Immature natural killer cell (primary cell): Measurements from ENCODE around the gene SZRD1. TPM values are rescaled to one million over a fixed set of nuclear protein-coding genes. Genes with fewer than 3 reads are reported as not detected.

Experiments
- DNase-seq, 3 donors: peaks; one replicate each; pipeline ENCODE4 v3.0.0; 2022; ENCODE audit warnings: mixed read lengths in 1 of 3
- H3K27ac Mint-ChIP-seq, 6 donors: one replicate each; pipeline ENCODE4 v1.8.0; 2020; ENCODE audit warnings: mixed read lengths in 6 of 6, mild to moderate bottlenecking in 5 of 6, inconsistent platforms in 4 of 6, moderate library complexity in 3 of 6
- H3K27me3 Mint-ChIP-seq, 3 donors: one replicate each; pipeline ENCODE4 v1.8.0; 2020 to 2021; ENCODE audit warnings: low read depth in 3 of 3, mild to moderate bottlenecking in 3 of 3, mixed read lengths in 3 of 3, moderate library complexity in 3 of 3, inconsistent platforms in 1 of 3
- H3K36me3 Mint-ChIP-seq, 3 donors: one replicate each; pipeline ENCODE4 v1.8.0; 2020; ENCODE audit warnings: mixed read lengths in 3 of 3, inconsistent platforms in 2 of 3, mild to moderate bottlenecking in 2 of 3
- H3K4me1 Mint-ChIP-seq, 2 donors: one replicate each; pipeline ENCODE4 v1.8.0; 2020; ENCODE audit warnings: inconsistent platforms in 2 of 2, mild to moderate bottlenecking in 2 of 2, mixed read lengths in 2 of 2, moderate library complexity in 1 of 2
- H3K4me3 Mint-ChIP-seq, 5 donors: one replicate each; pipeline ENCODE4 v1.8.0; 2020; ENCODE audit warnings: mild to moderate bottlenecking in 5 of 5, mixed read lengths in 5 of 5, inconsistent platforms in 3 of 5, moderate library complexity in 3 of 5
- H3K9me3 Mint-ChIP-seq, 6 donors: one replicate each; pipeline ENCODE4 v1.8.0; 2020; ENCODE audit warnings: mild to moderate bottlenecking in 6 of 6, mixed read lengths in 6 of 6, inconsistent platforms in 4 of 6, moderate library complexity in 3 of 6
- polyA plus RNA-seq, 3 donors: library from polyadenylated mRNA; unstranded; fragments of 300-500 nt; fragmentation: Illumina TruSeq; gene quantifications; one replicate each; pipeline ENCODE4 v1.2.3, GENCODE V29; 2021

SZRD1 gene
- polyA plus RNA-seq, 3 donors from 2014 or later = 55.8 to 81.5 (median 80.7) TPM

DNA sequence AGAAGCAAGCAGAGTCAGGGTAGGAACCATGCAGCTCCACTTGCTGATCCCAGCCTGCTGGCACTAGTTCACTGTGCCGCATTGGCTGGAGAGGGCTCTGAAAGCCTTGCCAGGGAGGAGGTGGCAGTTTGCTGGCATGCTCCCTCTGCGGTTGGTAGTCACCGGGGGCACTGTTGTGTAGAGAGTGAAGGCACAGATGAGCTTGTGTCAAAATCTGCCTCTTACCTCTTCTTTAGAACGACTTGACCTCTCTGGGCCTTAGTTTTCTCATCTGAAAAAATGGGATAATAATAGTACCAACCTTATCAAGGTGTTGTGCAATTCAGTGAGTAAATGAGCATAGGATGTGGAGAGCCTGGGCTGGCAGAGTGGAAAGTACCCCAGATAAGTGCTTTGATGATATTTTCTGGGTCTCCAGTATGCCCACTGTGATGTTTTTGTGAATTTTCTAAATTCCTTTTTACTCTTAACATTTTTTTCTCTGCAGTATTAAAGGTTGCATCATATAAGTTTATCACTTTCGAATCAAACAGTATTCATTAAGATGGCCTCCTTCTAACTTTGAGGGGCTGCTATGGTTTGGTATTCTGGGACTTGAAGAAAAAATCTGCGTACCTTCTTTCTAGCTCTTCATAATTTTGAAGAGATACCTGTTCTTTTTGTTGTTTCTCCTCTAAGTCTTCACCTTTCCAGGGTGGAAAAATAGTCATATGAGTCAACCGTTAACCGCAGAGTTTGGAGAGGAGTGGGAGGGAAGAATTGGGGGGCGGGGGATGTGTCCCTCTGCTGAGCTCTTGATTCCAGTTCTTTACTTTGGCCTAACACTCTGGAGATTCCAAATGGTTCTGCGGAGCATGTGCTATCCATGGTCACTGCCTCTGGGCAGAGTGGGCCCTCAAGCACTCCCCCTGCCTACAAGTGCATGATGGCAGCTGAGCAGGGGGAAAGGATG, 26.8 kb downstream of the SZRD1 start:
- no peak overlapping the region for H3K4me3 Mint-ChIP-seq
- H3K27ac Mint-ChIP-seq = peak overlapping the region in 3 of 6 donors; percentile 50 to 73 (median 53)

DNA sequence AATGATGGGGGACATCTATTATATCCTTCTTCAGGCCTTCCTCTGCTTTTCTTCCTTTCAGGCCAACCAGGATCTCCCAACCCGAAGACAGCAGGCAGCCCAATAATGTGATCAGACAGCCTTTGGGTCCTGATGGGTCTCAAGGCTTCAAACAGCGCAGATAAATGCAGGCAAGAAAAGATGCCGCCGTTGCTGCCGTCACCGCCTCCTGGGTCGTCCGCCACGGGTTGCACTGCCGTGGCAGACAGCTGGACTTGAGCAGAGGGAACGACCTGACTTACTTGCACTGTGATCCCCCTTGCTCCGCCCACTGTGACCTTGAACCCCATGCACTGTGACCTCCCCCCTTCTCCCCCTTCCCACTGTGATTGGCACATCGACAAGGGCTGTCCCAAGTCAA, 27.9 kb downstream of the SZRD1 start:
- H3K27ac Mint-ChIP-seq = no peak overlapping the region
- no peaks in the 10 kb centered on the region for H3K9me3 Mint-ChIP-seq
- H3K36me3 Mint-ChIP-seq = peaks cover 4 to 22% (median 7%) of the 10 kb centered on the region in 3 donors
- DNase-seq = no peak
- no peak overlapping the region for H3K4me3 Mint-ChIP-seq
- peaks cover 5 to 11% (median 11%) of the 10 kb centered on the region in 3 donors for H3K27me3 Mint-ChIP-seq
- H3K4me1 Mint-ChIP-seq = peaks cover 38 to 43% of the 10 kb centered on the region in 2 donors

More for the DNA sequence above, 26.8 kb downstream of the SZRD1 start:
- Mint-ChIP-seq H3K27me3 (peaks cover 2 to 11% (median 10%) of the 10 kb centered on the region in 3 donors), H3K9me3 (no peaks in the 10 kb centered on the region), H3K4me1 (peaks cover 43 to 49% of the 10 kb centered on the region in 2 donors), H3K36me3 (peaks cover 4 to 18% (median 7%) of the 10 kb centered on the region in 3 donors)
- no peak for DNase-seq

DNA sequence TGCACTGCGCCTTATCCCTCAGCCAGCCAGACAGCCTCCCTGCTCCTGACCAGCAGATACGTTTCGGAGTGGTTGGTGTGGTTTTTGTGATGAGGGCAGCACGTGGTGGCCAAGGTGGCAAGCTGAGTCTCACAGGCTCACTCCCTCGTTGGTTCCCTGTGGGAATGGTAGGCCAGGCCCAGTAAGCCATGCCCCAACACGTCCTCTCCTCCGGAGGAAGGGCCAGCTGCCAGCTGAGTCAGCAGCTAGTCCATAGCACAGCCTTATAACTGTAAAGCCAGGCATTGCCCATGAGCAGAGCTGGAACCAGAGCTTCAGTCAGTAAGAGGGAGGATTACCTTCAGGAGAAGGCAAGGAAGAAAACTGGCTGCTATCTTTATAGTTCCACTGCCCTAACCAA, 29.5 kb downstream of the SZRD1 start:
- Mint-ChIP-seq H3K4me1 (peaks cover 22 to 27% of the 10 kb centered on the region in 2 donors), H3K27me3 (peaks cover 7 to 11% (median 9%) of the 10 kb centered on the region in 3 donors), H3K4me3 (no peak overlapping the region), H3K36me3 (peaks cover 4 to 22% (median 7%) of the 10 kb centered on the region in 3 donors), H3K27ac (peak overlapping the region in 2 of 6 donors; percentile 24 to 34), H3K9me3 (no peaks in the 10 kb centered on the region)
- no peak for DNase-seq

DNA sequence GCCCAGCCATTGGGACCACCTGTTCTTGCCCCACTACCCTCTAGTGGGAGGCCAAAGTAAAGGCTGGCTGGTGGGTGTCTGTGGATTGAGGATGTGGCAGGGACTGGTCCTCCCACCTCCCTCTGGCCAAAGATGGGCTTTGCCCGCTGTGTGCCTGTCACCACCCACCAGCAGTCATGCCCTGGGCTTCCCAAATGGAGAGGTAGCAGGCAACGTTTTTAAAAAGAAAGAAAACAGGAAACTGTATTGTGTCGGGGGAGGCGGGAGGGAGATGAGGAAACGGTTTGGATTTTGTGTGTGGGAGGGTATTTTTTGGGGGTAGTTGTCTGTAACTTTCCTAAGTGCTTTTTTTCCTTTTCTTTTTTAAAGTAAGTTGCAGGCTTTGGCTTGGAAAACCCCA, 30.1 kb downstream of the SZRD1 start:
- peak overlapping the region in 2 of 6 donors; percentile 24 to 78 for H3K27ac Mint-ChIP-seq
- H3K4me3 Mint-ChIP-seq = no peak overlapping the region
- peaks cover 17 to 22% of the 10 kb centered on the region in 2 donors for H3K4me1 Mint-ChIP-seq
- H3K9me3 Mint-ChIP-seq = no peaks in the 10 kb centered on the region
- no peak for DNase-seq
- H3K36me3 Mint-ChIP-seq = peaks cover 4 to 22% (median 7%) of the 10 kb centered on the region in 3 donors
- peaks cover 7 to 11% (median 9%) of the 10 kb centered on the region in 3 donors for H3K27me3 Mint-ChIP-seq

DNA sequence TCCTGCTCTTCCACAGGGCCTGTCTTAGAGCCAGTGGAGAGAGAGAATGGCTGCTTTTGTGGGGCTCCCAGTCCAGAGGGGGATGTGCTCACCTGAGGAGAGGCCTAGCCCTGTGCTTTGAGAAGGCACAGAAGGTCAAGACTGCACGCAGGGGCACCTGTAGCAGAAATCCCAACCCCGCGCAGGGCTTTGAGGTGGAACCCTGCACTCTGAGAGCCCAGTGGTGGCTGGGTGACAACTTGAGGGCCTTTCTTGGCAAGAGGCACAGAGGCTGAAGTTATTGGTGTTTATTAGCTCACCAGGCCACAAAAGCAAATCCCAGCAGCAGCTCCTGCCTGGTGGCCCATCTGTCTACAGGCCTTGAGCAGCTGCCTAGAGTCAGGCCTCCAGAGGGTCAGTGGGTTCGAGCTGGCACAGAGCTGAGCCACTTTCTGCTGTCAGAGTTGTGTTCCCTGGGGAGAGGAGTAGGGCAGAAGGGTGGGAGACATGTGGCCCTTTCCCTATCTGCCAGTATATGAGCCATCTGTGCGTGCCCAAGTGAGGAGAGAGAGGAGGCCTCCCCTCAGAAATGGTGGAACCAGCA, 31.4 kb downstream of the SZRD1 start:
- Mint-ChIP-seq H3K27me3 (peaks cover 4 to 7% (median 6%) of the 10 kb centered on the region in 3 donors), H3K9me3 (no peaks in the 10 kb centered on the region), H3K4me3 (no peak overlapping the region), H3K27ac (peak overlapping the region in 4 of 6 donors; percentile 9 to 64 (median 23)), H3K4me1 (peaks cover 4 to 9% of the 10 kb centered on the region in 2 donors), H3K36me3 (peaks cover 4 to 14% (median 7%) of the 10 kb centered on the region in 3 donors)
- no peak for DNase-seq

DNA sequence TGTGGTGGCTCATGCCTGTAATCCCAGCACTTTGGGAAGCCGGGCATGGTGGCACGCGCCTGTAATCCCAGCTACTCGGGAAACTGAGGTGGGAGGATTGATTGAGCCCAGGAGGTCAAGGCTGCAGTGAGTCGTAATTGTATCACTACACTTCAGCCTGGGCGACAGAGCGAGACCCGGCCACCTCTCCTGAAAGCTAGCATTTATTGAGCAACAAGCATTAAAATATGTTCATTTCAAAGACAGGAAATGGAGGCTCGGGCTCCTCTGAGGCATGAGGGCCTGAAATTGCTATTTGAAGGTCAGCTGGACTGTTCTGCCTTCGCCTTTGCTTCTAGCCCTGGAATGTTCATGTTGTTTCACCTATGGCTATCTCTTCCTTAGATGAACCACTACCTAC, 35.7 kb downstream of the SZRD1 start:
- Mint-ChIP-seq H3K27ac (no peak overlapping the region), H3K9me3 (no peaks in the 10 kb centered on the region), H3K36me3 (peaks cover 0 to 4% (median 0%) of the 10 kb centered on the region in 3 donors), H3K4me3 (no peak overlapping the region), H3K4me1 (no peaks in the 10 kb centered on the region), H3K27me3 (peaks cover 5 to 11% (median 10%) of the 10 kb centered on the region in 3 donors)
- DNase-seq = no peak

DNA sequence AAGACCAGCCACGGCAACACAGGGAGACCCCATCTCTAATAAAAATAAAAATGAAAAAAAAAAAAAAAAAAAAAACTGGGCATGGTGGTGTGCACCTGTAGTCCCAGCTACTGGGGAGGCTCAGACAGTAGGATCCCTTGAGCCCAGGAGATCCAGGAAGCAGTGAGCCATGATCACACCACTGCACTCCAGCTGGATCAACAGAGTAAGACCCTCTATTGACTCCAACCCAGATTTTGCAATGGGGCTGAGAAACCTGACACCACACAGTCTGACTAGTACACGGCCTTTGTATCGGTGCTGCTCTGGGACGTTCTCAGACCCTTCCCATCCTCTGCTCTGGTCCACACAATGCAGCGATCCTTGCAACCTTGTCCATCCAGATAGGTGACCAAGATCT, 38.4 kb downstream of the SZRD1 start:
- no peaks in the 10 kb centered on the region for H3K9me3 Mint-ChIP-seq
- DNase-seq = no peak
- peaks cover 4 to 10% (median 4%) of the 10 kb centered on the region in 3 donors for H3K27me3 Mint-ChIP-seq
- peak overlapping the region in 1 of 6 donors; percentile 57 for H3K27ac Mint-ChIP-seq
- H3K36me3 Mint-ChIP-seq = no peaks in the 10 kb centered on the region
- no peaks in the 10 kb centered on the region for H3K4me1 Mint-ChIP-seq
- no peak overlapping the region for H3K4me3 Mint-ChIP-seq

DNA sequence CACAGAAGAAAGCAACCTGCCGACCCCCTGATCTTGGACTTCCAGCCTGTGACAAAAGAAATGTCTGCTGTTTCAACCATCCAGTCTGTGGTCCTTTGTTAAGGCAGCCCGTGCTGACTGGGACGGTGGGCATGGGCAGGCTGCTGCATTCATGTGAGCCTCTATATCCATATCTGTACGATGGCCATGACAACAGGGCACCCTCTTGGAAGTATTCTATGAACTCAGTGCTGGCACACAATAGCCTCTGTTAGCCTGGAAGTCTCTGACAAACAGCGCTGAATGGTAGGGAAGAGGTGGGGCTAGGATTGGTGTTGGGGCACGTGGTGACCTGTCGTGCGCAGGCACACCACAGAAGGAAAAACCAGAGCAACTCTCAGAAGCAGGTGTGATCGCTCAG, 39.8 kb downstream of the SZRD1 start:
- DNase-seq = no peak
- peaks cover 4 to 6% (median 4%) of the 10 kb centered on the region in 3 donors for H3K27me3 Mint-ChIP-seq
- no peaks in the 10 kb centered on the region for H3K4me1 Mint-ChIP-seq
- H3K4me3 Mint-ChIP-seq = no peak overlapping the region
- no peaks in the 10 kb centered on the region for H3K9me3 Mint-ChIP-seq
- peaks cover 0 to 5% (median 0%) of the 10 kb centered on the region in 3 donors for H3K36me3 Mint-ChIP-seq
- peak overlapping the region in 2 of 6 donors; percentile 53 to 61 for H3K27ac Mint-ChIP-seq

DNA sequence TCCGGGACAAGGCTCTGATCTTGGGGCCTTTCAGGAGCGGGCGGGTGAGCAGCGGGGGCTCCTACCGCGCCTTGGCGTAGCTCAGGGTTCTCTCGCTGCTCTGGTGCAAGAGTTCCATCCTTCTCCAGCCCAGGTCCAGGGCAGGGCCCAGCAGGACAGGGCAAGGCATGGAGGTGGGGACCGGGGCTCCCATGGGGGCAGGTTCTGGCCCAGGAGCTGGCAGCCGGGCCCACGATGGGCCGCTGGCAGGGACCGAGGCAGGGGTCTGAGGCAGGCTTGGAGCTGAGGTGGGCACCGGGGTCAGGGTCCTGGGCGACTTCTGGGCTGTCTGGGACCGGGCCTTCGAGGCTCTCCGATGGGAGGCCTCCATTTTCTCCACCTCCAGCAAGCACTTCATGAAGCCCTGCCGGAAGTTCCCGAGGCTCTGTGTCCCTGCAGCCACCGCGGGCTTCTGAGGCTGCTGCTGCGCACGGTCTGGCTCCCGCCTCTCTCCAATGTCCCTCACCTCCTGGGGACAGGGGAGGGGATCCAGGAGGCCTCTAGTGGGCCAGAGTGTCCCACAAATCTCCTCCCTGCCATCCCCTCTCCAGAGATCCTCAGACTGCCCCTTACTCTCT, 42.6 kb downstream of the SZRD1 start:
- H3K4me1 Mint-ChIP-seq = no peaks in the 10 kb centered on the region
- H3K36me3 Mint-ChIP-seq = peaks cover 0 to 9% (median 0%) of the 10 kb centered on the region in 3 donors
- H3K27me3 Mint-ChIP-seq = peaks cover 2 to 6% (median 4%) of the 10 kb centered on the region in 3 donors
- no peak for DNase-seq
- no peak overlapping the region for H3K4me3 Mint-ChIP-seq
- H3K9me3 Mint-ChIP-seq = no peaks in the 10 kb centered on the region
- H3K27ac Mint-ChIP-seq = no peak overlapping the region

DNA sequence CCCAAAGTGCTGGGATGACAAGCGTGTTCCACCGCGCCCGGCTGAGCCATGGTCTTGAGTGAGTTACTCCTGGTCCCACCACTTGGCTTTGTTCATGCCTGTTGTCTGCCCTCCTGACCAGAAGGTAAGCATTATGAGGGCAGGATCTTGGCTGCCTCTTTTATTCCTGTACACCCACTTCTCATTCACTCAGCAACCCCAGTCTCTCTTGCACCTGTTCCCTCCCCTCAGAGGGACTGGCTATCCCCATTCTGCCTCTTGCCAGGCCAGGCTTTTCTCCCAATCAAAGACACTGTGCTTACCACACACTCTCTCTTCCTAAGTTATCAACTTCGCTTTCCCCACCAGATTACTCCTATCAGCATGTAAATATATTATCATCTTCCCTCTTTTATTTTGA, 43.8 kb downstream of the SZRD1 start:
- H3K27me3 Mint-ChIP-seq = peaks cover 0 to 6% (median 2%) of the 10 kb centered on the region in 3 donors
- no peak for DNase-seq
- peak overlapping the region in 1 of 6 donors; percentile 12 for H3K27ac Mint-ChIP-seq
- H3K4me1 Mint-ChIP-seq = no peaks in the 10 kb centered on the region
- H3K4me3 Mint-ChIP-seq = no peak overlapping the region
- H3K9me3 Mint-ChIP-seq = no peaks in the 10 kb centered on the region
- H3K36me3 Mint-ChIP-seq = peaks cover 0 to 9% (median 0%) of the 10 kb centered on the region in 3 donors

DNA sequence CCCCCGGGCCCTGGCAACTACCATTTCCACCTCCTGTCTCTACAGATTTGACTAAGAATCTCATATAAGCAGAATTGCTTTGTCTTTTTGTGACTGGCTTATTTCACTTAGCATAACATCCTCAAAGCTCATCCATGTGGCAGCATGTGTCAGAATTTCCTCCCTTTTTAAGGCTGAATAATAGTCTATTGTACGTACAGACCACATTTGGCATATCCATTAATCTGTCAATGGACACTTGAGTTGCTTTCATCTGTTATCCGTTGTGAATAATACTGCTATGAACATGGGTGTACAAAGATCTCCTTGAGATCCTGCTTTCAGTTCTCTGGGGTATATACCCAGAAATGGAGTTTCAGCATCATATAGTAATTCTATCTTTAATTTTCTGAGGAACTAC, 46.1 kb downstream of the SZRD1 start:
- DNase-seq = no peak
- no peak overlapping the region for H3K27ac Mint-ChIP-seq
- no peaks in the 10 kb centered on the region for H3K4me1 Mint-ChIP-seq
- peaks cover 0 to 2% (median 0%) of the 10 kb centered on the region in 3 donors for H3K27me3 Mint-ChIP-seq
- no peak overlapping the region for H3K4me3 Mint-ChIP-seq
- no peaks in the 10 kb centered on the region for H3K9me3 Mint-ChIP-seq
- peaks cover 0 to 9% (median 0%) of the 10 kb centered on the region in 3 donors for H3K36me3 Mint-ChIP-seq

DNA sequence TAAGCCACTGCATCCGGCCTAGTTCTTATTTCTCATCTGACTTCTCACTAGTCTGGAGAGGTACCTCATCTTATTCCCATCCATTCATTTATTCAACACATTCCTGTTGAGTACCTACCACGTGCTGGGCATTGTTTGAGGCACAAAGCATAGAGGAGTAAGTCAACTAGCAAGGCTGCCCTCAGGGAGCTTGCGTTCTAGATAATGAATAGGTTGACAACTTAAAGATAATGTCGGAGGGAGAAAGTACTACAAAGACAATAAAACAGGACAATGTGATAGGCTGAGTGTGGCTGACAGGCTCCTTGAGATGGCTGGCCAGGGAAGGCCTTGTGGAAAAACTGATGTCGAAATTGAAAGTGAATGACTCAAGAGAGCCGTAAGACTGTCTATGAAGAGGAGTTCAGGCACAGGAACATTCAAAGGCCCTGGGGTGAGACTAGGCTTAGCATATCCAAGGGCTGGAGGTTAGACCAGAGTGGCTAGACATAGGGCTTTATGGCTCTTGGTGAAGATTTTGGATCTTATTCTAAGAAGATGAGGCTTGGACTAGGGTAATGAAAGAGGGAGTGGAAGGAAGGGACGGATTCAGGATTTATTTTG, 51.9 kb downstream of the SZRD1 start:
- DNase-seq = no peak
- H3K36me3 Mint-ChIP-seq = no peaks in the 10 kb centered on the region
- H3K4me3 Mint-ChIP-seq = peak overlapping the region; percentile 3 to 56 (median 31)
- H3K9me3 Mint-ChIP-seq = no peaks in the 10 kb centered on the region
- peaks cover 30% of the 10 kb centered on the region in 2 donors for H3K4me1 Mint-ChIP-seq
- H3K27me3 Mint-ChIP-seq = peaks cover 0 to 2% (median 0%) of the 10 kb centered on the region in 3 donors
- peak overlapping the region in 5 of 6 donors; percentile 4 to 90 (median 20) for H3K27ac Mint-ChIP-seq

DNA sequence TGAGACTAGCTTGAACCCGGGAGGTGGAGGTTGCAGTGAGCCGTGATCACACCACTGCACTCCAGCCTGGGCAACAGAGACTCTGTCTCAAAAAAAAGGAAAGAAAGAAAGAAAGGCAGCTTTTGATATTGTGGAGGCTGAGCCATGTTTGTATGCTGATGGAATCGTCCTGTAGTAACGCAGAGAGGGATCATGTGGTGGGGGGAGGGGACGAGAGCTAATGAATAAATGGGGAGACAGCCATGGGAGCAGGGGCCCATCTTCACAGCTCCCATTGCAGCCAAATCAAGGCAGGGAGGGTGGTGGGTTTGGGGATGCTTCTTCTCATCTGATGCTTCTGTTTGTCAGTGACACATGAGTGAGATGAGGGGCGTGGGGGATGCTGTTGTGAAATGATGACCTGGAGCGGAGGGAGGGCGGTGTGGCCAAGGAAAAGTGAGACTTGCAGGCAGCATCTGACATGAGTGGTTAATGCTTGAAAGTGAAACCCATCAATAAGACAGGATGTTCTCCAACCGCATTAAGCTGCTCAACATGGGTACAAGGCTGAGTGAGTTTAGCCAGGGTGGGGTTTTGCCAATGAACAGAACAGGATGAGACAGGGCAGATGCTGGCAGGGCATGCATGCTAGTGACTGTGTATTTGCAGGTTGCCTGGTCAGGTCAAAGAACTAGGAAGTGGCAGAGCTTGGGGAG, 53.5 kb downstream of the SZRD1 start:
- peak overlapping the region; percentile 59 to 81 (median 78) for H3K4me3 Mint-ChIP-seq
- no peaks in the 10 kb centered on the region for H3K36me3 Mint-ChIP-seq
- peaks cover 30% of the 10 kb centered on the region in 2 donors for H3K4me1 Mint-ChIP-seq
- peak overlapping the region; percentile 78 to 94 (median 88) for H3K27ac Mint-ChIP-seq
- peak; percentile 66 to 71 (median 70) for DNase-seq
- no peaks in the 10 kb centered on the region for H3K9me3 Mint-ChIP-seq
- peaks cover 0 to 2% (median 0%) of the 10 kb centered on the region in 3 donors for H3K27me3 Mint-ChIP-seq
